ENCODE data around the gene PCMT1.
A peak's percentile ranks its signal among the peaks of the same experiment; 100 is the strongest.
"Not testable (repeated sequence)": the region's sequence is repeated elsewhere in the genome, so short reads cannot be mapped to it uniquely, and the experiment has no call there.

PCMT1 gene

DNA sequence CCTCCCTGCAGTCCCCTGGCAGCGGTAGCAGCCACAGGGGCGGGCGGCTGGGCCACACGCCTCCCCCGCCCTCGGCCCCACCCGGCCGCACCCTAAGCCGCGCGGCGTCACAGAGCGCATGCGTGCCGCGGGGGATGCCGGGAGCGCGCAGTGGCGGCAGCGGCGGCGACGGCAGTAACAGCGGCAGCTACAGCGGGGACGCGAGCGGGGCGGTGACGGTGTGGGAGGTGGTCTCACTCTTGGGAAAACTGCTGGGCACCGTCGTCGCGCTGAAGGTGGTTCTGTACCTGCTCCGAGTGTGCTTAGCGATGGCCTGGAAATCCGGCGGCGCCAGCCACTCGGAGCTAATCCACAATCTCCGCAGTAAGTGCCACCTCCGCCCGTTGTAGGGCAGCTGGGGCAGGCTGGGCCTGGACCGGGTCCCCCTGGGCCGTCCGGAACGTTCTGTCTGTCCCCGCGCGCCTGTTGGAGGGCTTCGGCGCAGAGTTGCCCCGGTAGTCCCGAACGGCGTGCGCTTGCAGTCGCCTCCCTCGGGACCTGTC, at the start of gene PCMT1:
PCMT1 (plus strand) TSS at position 148 of the 542 bp plus-strand sequence; CDS start at position 309, 161 bp downstream.
- DNase-seq (ENCODE audit: low read depth), result peak; percentile 87

DNA sequence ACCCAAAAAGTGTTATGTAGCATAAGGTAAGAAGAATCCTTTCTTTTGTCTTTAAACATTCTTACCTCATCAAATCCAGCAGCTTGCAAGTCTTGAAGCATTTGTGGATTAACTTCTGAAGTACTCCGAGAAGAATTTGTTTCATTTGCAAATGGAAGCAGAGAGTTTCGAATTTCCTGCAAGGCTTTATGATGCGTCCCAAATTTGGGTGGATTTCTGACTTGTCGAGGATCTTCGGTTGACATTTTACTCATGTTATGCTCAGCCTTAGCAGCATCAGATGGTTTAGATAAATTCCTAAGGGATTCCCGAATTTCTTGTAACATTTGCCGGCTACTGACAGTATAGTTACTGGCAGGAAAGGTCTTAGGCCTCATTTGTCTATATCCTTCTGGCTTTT, 47.8 kb upstream of the PCMT1 start:
- DNase-seq (ENCODE audit: low read depth), result no peak

DNA sequence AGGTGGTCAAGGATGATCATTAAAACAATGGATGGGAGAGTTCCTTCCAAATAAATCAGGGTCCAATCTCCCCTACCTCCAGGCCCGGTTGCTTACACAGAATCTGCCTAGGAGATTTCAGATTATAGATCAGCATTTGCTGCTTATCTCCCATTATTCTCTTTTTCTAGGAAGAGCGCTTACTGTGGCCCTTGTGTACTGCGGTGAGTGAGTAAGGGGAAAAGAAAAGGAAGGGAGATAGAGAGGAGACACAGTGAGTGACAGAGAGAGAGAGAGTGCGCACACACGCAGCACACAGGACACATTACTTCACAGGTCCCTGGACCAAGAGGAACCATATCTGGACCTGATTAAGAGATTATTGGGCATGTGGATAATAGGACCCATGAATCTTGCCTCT, 37.8 kb upstream of the PCMT1 start:
- no peak for DNase-seq (ENCODE audit: low read depth)

DNA sequence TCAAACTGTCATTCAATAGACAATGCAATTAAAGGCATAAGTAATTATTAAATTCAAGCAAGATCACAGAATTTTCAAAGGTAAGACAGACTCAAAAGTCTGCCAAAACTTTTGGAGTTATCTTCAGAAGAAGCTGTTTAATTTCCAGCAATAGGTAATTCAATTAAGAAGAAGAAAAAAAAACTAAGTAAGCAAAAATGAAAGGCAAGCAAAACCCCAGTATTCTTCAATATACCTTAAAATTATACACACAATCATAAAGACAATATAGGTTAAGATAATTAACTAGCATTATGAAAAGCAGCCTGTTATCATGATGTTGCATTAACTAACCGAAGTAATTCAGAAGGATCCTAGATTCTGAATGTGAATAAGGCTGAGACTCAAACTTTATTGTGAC, 35.1 kb upstream of the PCMT1 start:
- no peak for DNase-seq (ENCODE audit: low read depth)

DNA sequence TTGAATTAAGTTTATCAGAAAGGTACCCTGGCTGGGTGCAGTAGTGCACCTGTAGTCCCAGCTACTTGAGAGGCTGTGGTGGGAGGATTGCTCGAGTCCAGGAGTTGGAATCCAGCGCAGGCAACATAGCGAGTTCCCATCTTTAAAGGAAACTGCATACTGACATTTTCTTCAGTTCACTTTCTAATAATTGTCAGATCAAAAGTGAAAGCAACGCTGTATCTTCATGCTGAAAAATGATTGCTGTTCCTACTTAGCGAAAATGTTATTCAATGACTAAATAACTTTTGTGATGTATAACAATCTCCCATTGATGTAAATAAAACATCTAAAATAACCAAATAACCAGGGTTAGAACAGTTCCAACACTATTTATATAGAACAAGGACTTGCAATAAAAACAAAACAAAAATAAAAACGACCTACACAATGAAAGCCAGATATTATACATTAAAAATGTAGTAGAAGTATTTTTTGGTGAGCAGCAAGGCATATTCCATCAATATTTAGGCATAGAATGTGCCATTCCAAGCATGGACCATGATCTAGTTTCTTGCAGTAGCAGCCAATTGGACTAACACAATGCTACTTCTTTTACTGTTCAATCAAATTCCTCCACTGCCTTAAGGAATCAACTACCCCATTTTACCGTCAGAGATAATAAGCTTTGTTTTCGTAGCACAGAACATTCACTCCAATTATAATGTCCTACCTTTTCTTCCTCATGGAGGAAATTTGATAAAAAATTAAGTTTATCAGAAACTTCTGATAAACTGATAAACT, 33.2 kb upstream of the PCMT1 start:
- DNase-seq (ENCODE audit: low read depth), result no peak

DNA sequence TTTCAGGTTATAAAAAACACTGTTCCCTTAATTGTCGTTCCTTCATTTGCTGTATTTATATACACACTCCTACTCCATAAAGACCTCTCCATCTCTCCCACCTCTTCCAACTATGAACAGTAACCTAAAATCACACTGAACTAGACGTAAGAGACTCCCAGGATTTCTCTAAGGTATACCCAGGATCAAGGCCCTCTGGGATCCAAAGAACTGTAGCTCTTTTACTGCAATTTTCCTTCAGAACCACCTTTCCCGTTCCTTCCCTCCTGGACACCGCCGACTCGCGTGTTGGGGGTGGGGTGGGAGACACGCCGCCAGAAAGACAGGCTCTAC, 32.3 kb upstream of the PCMT1 start:
- no peak for DNase-seq (ENCODE audit: low read depth)

DNA sequence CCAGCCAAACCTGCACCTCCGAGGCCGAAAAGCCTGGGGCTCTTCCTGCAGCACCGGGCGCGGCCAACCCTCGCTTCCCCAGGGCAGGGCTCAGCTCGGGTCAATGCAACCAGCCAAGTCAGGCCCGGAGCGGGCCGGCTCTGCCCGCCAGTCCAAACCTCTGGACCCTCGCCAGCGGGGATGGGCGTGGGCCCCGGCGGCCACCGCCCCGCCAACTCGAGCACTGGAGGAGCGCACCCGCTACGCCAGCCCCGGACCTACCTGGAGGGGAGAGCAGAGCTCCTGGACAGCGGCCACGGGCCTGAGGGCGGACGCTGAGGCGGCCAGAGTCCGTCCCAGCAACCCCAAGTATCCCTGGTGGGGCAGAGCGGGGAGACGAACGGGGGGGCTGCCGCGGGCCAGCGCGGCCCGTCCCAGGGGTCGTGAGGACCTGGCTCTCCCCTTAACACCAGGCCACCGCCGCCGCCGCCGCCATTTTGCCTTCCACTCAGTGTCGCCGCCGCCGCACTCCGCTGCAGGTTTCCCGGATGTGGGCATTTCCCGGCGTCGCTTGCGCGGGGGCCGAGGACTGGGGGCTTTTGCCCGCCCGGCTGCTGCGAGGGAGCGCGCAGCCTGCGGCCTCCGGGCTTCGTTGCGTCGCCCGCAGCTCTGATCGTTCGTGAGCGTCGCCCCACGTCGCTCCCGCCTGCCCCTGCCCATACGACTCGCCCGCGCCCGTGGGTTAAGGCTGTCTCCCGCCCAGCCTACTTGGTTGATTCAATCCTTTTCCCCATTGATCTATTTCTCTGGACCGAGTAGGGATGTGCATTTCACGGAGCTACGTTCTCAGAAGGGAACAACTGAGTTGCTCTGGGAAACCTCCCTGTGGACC, 31.7 kb upstream of the PCMT1 start, which contains the start of gene LATS1:
LATS1 (minus strand) TSS at position 514 of the 871 bp plus-strand sequence. CDS start 15,975 bp downstream, outside the sequence.
- DNase-seq (ENCODE audit: low read depth), result peak; percentile 89

DNA sequence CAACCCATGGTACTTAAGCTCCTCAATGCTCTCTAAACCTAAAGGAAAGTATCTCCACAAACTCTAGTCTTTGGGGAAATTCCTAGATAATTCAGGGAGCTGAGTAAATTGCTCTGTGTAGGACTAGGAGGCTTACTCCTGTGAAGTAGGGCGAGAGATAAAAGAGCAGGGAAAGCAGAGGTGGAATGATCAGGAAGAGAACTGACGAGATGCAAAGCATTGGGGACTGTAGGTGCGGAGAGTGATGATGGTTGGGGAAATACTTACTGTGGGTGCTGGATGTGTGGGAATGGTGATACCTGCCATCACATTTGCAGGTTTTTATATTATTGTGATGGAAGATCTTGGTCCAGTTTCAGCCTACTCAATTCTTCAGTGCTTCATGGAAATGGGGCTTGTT, 30.0 kb upstream of the PCMT1 start:
- DNase-seq (ENCODE audit: low read depth), result no peak

DNA sequence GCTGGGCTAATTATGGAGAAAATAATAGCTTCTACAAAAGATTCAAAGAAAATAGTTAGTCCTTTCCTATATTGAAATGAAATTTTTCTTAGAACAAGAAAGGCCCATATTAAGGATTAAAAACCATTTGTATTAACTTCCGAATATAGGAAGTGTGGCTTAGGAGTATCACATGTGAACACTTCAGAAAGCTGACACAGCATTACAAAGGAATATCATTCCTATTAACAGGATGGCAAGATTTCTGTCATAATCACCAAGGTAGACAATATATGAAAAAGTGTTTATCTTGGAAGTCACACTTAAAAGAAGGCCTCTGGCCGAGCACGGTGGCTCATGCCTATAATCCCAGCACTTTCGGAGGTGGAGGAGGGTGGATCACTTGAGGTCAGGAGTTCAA, 26.3 kb upstream of the PCMT1 start:
- no peak for DNase-seq (ENCODE audit: low read depth)

DNA sequence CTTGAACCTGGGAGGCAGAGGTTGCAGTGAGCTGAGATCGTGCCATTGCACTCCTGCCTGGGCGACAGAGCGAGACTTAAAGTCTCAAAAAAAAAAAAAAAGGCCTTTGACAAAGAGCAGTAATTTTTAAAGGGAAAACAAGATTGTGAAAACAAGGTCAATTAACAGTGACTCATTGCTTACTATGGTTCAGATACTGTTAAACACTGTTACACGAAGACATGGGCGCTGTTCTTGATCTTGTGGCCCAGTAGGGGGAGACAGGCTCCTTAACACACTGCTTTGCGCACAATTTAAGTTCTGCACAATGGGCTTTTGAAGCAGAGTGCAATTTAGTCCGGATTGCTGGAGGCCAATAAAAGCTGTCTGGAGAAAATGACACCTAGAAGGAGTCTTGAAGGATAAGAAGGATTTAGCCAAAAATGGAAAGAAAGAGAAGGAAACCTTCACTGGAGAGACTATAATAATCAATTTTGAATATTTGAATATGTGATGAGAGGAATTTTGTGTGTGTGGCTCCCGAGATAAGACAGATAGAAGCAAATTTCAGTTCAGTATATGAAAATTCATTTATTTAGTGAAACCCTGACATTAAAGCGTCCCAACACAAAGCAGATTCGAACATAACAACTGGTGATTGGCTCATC, 25.6 kb upstream of the PCMT1 start:
- no peak for DNase-seq (ENCODE audit: low read depth)

DNA sequence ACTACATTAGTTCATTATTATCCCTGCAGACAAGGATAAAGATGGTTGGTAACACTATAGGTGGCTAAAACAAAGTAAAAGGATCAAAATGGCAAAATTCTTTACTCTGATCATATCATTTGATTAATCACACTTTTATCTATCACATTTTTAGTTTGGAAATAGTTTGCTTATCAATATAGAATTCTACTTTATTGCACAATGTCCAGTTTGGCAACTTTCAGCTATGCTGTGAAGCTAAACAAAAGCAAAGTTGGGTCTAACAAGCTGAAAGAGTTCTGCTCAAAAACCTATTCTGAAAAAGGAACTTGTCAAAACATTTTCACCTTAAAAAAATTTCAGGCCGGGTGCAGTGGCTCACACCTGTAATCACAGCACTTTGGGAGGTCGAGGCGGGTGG, 23.8 kb upstream of the PCMT1 start:
- no peak for DNase-seq (ENCODE audit: low read depth)

DNA sequence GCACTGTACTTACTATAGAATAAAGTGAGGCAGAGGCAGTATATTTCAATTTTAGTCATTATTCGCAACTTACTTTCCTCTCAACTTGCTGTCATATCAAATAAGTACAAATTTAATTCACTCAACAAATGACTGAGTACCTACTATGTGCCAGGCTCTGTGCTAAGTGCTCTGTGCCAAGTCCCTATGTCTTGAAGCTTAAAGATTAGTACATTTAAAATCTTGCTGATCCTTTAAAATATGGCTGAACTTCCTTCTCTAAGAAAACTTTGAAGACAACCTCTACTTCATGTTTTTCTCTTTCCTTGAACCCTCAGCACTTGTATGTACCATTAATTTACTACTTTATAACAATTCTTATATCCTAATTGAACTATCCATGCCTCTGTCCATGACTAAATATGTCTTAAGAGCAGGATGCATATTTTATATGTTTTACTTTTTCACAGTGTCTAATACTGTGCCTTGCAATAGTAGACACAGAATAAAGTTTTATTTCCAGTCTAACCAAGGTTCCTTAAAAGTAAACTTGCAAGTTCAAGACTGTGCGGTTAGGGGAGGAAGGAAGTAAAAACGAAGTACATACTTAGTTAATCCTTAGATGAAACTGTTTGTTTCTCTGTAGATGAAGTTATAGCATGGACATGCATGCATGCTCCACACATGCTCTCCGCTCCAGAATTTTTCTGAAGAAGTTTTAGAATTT, 21.6 kb upstream of the PCMT1 start:
- no peak for DNase-seq (ENCODE audit: low read depth)

DNA sequence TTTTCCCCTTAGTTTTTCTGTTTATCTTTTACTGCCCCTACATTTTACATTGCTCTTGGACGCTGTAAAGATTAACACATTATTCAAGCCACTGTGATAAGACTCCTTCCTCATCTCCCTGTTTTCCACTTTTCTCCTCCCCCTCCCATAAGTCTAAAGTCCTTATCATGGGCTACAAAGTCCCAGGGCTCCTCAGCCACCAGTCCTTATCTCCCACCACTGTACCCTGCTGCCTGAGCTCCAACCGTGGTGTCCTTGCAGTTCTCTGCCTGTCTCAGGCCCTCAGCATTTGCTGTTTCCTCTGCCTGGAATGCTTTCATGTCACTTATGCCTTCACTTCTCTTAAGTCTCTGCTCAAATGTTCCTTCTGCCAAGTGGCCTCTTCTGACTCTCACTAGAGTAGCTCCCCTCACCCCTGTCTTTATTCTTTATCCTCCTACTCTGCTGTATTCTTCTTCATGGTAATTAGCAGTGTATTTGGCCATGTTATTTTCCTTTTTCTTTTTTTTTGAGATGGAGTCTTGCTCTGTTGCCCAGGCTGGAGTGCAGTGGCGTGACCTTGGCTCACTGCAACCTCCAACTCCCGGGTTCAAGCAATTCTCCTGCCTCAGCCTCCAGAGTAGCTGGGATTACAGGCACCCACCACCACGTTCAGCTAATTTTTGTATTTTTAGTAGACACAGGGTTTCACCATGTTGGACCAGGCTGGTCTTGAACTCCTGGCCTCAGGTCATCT, 20.9 kb upstream of the PCMT1 start:
- DNase-seq (ENCODE audit: low read depth), result no peak

DNA sequence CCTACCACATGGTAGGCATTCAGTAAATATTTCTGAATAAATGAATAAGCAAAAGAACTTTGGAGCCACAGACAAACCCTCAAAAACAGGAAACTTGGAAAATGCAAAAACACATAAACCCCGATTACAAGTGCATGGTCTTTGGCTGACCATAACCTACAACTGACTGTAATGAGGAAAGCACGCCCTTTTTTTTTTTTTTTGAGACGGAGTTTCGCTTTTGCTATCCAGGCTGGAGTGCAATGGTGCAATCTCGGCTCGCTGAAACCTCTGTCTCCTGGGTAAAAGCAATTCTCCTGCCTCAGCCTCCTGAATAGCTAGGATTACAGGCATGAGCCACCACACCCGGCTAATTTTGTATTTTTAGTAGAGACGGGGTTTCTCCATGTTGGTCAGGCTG, 19.7 kb upstream of the PCMT1 start:
- DNase-seq (ENCODE audit: low read depth), result no peak

DNA sequence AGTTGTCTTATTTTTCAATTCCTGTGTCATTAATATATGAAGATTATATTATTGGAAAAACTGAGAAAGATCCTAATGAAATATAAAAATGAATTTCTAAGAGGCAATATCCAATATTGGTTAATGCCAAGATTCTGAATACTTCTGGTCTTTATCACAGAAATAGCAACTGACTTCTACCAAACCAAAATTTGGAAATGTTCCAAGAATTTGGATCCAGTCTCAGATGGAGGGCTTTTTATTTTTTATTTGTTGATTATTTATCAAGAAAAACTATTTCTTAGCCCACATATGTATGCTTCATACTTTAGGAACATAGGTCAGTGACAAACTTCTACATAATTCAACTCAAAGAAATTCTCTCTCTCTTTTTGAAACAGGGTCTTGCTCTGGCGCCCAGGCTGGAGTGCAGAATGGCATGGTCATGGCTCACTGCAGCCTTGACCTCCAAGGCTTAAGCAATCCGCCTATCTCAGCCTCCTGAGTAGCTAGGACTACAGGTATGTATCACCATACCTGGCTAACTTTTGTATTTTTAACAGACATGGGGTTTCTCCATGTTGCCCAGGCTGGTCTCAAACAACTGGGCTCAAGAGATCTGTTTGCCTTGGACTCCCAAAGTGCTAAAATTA, 16.3 kb upstream of the PCMT1 start:
- no peak for DNase-seq (ENCODE audit: low read depth)

DNA sequence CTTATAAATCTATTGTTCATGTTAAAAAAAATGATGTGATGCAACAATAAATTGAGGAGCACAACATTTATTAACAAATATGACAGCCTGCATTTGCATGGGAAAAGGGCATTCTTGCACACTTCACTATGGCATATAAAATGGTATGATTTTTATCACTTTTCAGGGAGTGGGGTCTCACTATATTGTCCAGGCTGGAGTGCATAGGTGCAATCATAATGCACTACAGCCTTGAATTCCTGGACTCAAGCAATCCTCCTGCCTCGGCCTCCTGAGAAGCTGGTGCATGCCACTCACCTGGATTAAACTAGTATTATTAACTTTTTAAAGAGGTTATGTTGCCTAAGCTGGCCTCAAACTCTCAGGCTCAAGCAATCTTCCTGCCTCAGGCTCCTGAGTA, 14.6 kb upstream of the PCMT1 start:
- no peak for DNase-seq (ENCODE audit: low read depth)

DNA sequence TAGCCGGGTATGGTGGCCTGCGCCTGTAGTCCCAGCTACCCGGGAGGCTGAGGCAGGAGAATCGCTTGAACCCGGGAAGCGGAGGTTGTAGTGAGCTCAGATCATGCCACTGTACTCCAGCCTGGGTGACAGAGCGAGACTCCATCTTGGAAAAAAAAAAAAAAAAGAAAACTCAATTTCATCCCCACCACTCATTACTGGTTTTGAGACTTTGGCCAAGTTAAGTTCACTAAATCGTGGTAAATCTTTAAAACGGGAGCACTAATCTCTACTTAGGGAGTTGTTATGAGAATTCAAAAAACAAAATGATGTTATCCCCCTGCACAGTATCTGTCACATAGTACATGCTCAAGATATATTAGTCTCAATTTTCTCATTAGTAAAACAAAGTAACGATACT, 4.3 kb upstream of the PCMT1 start:
- not testable (repeated sequence) for DNase-seq (ENCODE audit: low read depth)

DNA sequence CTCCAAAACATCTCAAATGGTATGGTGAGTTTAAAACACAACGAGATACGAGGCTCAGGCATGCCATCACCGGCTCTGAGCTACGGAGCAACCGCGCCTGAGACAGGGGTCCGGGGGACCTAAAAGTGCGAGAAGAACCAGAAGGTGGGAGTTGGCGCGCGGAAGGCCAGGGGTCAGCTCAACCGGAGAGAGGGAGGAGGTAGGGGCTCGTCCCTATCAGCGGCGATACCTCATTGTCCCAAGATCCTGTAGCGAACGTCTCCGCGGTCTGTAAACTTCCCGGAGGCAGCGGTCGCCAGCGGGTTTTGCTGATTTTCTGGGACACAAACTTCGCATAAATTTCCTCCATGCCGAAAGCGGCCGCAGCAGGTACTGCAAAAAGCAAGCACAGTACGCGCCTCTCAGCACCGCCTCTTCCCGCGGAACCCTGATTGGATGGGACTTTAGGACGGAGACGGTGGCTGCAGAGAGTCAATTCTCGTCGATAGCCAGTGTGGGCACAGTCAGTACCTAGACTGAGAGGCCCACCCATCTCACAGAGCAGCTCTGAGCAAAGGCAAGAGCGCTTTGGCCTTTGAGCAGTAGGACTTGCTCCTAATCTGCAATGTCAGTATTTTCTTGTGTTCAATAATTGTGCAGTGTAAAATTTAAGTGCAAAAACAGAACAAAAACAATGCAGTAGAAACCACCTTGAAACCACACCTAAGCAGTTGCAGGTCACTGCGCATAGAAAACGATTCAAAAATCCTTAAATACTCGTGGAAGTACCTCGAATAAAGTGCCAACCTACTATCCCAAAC, 3.2 kb upstream of the PCMT1 start, which contains the start of gene NUP43:
NUP43 (minus strand) TSS at position 383 of the 800 bp plus-strand sequence; CDS start at position 349, 34 bp downstream.
- DNase-seq (ENCODE audit: low read depth), result peak; percentile 88

DNA sequence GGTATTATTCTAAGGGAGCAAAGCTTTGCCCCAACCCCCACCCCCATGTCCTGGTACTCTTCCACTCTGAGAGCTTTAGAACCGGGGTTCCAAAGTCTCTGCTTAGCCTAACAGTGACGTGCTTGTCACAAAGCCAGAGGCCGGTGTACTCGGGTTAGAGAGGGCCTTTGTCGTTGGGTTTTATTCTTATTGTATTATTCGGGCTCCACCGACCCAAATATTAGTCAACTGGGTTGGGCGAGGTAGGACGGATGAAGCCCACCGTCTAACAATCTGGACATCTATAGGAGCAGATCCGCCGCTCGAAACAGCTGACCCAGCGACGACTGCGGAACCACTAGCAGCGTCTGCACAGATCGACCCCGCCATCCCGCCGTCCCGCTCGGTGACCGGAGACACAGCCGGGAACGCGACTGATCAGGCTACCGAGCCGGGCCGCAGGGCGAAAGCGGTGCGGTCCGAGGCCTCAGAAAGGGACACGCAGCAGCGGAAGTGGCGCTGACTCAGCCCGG, 403 bp upstream of the PCMT1 start:
- DNase-seq (ENCODE audit: low read depth), result not testable (repeated sequence)
